ENCODE results near the gene AGPAT3. TPM values are rescaled to one million over a fixed set of nuclear protein-coding genes. Genes with fewer than 3 reads are reported as not detected.

Gene AGPAT3
- total and polyA plus RNA-seq, 2 donors (not counting 3 experiments of a cell fraction or from before 2014, with no cell fraction given) = 39.9 to 76.7 TPM

DNA sequence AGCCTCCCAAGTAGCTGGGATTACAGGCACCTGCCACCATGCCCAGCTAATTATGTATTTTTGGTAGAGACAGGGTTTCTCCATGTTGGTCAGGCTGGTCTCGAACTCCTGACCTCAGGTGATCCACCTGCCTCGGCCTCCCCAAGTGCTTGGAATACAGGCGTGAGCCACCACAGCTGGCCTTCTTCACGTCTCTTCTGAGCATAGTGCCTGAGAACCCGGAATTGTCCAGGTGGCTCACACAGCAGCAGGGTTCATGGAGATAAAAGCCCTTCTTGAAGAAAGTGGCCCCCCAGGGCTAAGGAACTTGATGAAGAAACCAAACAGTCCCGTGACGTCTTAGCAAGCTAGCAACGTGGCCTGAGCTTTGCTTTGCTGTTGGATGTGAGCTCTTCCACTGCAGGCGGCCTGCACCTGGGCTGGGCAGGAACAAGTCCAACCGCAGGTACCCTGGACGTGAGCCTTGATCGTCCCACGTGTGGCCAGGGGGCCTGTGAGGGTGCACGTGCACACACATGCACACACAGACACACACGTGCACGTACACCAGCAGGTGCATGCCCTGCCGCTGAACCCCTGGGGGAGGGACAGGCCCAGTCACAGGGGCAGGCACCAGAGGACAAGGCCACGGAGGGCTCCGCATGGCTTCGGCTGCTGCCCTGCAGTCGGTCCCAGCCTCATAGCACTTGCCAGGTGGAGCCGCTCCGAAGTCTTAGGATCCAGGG lies 123.6 kb downstream of the AGPAT3 start:
- H3K36me3 ChIP-seq (ENCODE audit: control insufficient read depth in 2 of 2, extremely low read depth in 1 of 2, insufficient read depth in 2 of 2, low read length in 2 of 2) = no peaks in the 10 kb centered on the region
- dilution Hi-C loops (cut with MboI; ENCODE audit: extremely low pct_ligation_motif_present, low sequenced_read_pairs) (no loop called here), intact Hi-C loops (cut with micrococcal nuclease) (no loop called here)
- H3K79me2 ChIP-seq (ENCODE audit: control insufficient read depth, insufficient read depth, low read length) = no peaks in the 10 kb centered on the region
- TF ChIP-seq GATA2 (IDR thresholded peaks at IDR 0.05; ENCODE audit: insufficient read depth, insufficient read length, low read depth, low read length) (no peak), MYC (IDR thresholded peaks at IDR 0.05; ENCODE audit: low read depth, low read length) (no peak), POLR2A (IDR thresholded peaks at IDR 0.05; ENCODE audit: low read depth, low read length) (no peak), FOS (IDR thresholded peaks at IDR 0.05; ENCODE audit: borderline replicate concordance, insufficient read depth, low read length) (no peak), JUN (IDR thresholded peaks at IDR 0.05; ENCODE audit: borderline replicate concordance, insufficient read depth, insufficient read length, low read depth) (no peak), POLR2AphosphoS5 (IDR thresholded peaks at IDR 0.05; ENCODE audit: insufficient read depth, low read depth, low read length) (no peak), EZH2 (IDR thresholded peaks at IDR 0.05; ENCODE audit: borderline replicate concordance, low read depth, low read length, severe bottlenecking) (no peak)
- TF ChIP-seq, protein P1, sequence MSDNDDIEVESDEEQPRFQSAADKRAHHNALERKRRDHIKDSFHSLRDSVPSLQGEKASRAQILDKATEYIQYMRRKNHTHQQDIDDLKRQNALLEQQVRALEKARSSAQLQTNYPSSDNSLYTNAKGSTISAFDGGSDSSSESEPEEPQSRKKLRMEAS (IDR thresholded peaks at IDR 0.05; ENCODE audit: insufficient read depth, insufficient read length) = no peak
- TF ChIP-seq, protein P2, sequence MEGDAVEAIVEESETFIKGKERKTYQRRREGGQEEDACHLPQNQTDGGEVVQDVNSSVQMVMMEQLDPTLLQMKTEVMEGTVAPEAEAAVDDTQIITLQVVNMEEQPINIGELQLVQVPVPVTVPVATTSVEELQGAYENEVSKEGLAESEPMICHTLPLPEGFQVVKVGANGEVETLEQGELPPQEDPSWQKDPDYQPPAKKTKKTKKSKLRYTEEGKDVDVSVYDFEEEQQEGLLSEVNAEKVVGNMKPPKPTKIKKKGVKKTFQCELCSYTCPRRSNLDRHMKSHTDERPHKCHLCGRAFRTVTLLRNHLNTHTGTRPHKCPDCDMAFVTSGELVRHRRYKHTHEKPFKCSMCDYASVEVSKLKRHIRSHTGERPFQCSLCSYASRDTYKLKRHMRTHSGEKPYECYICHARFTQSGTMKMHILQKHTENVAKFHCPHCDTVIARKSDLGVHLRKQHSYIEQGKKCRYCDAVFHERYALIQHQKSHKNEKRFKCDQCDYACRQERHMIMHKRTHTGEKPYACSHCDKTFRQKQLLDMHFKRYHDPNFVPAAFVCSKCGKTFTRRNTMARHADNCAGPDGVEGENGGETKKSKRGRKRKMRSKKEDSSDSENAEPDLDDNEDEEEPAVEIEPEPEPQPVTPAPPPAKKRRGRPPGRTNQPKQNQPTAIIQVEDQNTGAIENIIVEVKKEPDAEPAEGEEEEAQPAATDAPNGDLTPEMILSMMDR (IDR thresholded peaks at IDR 0.05; ENCODE audit: extremely low read depth in 1 of 2, insufficient read depth in 1 of 2, low read depth in 1 of 2, low read length in 2 of 2) = no peak
- no peaks in the 10 kb centered on the region for H3K4me1 ChIP-seq (ENCODE audit: control insufficient read depth, extremely low read depth, insufficient read depth, low read length)
- no peak overlapping the region for H3K4me2 ChIP-seq (ENCODE audit: insufficient read depth, low read length)
- ChIA-PET POLR2A (interaction anchor here (0.5 kb wide), 1 partner anchor 69 kb away, joined by 3 read pairs; no protein-coding TSS in a partner anchor), CTCF (interaction anchor here (0.9 kb wide), 1 partner anchor 19 kb away, joined by 3 read pairs; no protein-coding TSS in a partner anchor)
- no peak overlapping the region for H3K27ac ChIP-seq (ENCODE audit: insufficient read depth, low read depth, low read length)
- H2AFZ ChIP-seq (ENCODE audit: low read depth, low read length) = no peak overlapping the region
- no peak for FAIRE-seq
- peaks cover 3 to 4% of the 10 kb centered on the region in 2 experiments for H3K27me3 ChIP-seq (ENCODE audit: control insufficient read depth in 2 of 2, insufficient read depth in 2 of 2, low read length in 2 of 2)
- DNase-seq (ENCODE audit: low read depth, low spot score) = no peak
- H4K20me1 ChIP-seq (replicated peaks; ENCODE audit: control insufficient read depth, extremely low read depth, insufficient read depth, low read length) = no peaks in the 10 kb centered on the region
- no peaks in the 10 kb centered on the region for H3K9me1 ChIP-seq (replicated peaks; ENCODE audit: control insufficient read depth, extremely low read depth, insufficient read depth, low read length)
- H3K4me3 ChIP-seq (replicated peaks in 1 of 3; ENCODE audit: insufficient read depth in 1 of 3, low read depth in 1 of 3, low read length in 3 of 3) = no peak overlapping the region
- H3K9ac ChIP-seq (replicated peaks; ENCODE audit: extremely low read depth, insufficient read depth, low read length) = no peak overlapping the region
- no peaks in the 10 kb centered on the region for H3K9me3 ChIP-seq (replicated peaks; ENCODE audit: control insufficient read depth, insufficient read depth, low read length)
- no TSS peak for BruUV-seq (replicated peaks)
